ENCODE data around the gene CIDEB. TPM values are rescaled to one million over a fixed set of nuclear protein-coding genes. Genes with fewer than 3 reads are reported as not detected.

Gene CIDEB
- total RNA-seq, 1 experiment from 2014 or later: 0.18 TPM

GRCh38 chr14:24315807-24316596 is 8.2 kb upstream of the CIDEB start:
- in situ Hi-C loops (cut with HindIII; ENCODE audit: low pct_unique_long_range_greater_than_20kb, low sequenced_read_pairs): no loop called here
- no TSS peak for BruUV-seq (replicated peaks)
- Histone ChIP-seq H3K4me1 (ENCODE audit: control insufficient read depth, insufficient read depth, low read length) (no peaks in the 10 kb centered on the region), H3K36me3 (ENCODE audit: control insufficient read depth, insufficient read depth, low read length) (no peaks in the 10 kb centered on the region), H3K9me3 (ENCODE audit: control insufficient read depth, insufficient read depth, low read depth, low read length) (no peaks in the 10 kb centered on the region), H3K27me3 (ENCODE audit: control insufficient read depth, insufficient read depth, low read length) (no peaks in the 10 kb centered on the region), H3K27ac (ENCODE audit: low read length) (no peak overlapping the region), H3K4me3 (ENCODE audit: low read depth in 2 of 2, low read length in 2 of 2) (no peak overlapping the region)
- TF ChIP-seq REST (IDR thresholded peaks at IDR 0.05; ENCODE audit: insufficient read depth in 1 of 2, low read depth in 2 of 2, low read length in 1 of 2) (no peak), TCF7L2 (IDR thresholded peaks at IDR 0.05; ENCODE audit: low read depth, low read length) (no peak)
- intact Hi-C loops (cut with micrococcal nuclease; ENCODE audit: unreplicated experiment): no loop called here
- DNase-seq (ENCODE audit: low read depth, low spot score) (no peak), ATAC-seq (peak; percentile 10; the same call in 1 of the 2 replicates)
- ChIA-PET CTCF (no interaction called here), POLR2A (interaction anchor here (0.5 kb wide), 1 partner anchor 87 kb away, joined by 4 read pairs; no protein-coding TSS in a partner anchor)

GRCh38 chr14:24315243-24315806 is 7.5 kb upstream of the CIDEB start:
- TF ChIP-seq TCF7L2 (IDR thresholded peaks at IDR 0.05; ENCODE audit: low read depth, low read length): no peak
- no peak for TF ChIP-seq CTCF (IDR thresholded peaks at IDR 0.05)
- no peak for TF ChIP-seq SIN3A (IDR thresholded peaks at IDR 0.05; ENCODE audit: borderline replicate concordance, insufficient read depth, low read depth, low read length)
- TF ChIP-seq REST (IDR thresholded peaks at IDR 0.05; ENCODE audit: insufficient read depth in 1 of 2, low read depth in 2 of 2, low read length in 1 of 2): no peak
- TF ChIP-seq POLR2AphosphoS5 (IDR thresholded peaks at IDR 0.05; ENCODE audit: low read depth, low read length): no peak
- ChIA-PET POLR2A (interaction anchor here (0.5 kb wide), 1 partner anchor 87 kb away, joined by 4 read pairs; no protein-coding TSS in a partner anchor), CTCF (no interaction called here)
- BruUV-seq (replicated peaks): no TSS peak
- no peaks in the 10 kb centered on the region for H3K36me3 ChIP-seq (ENCODE audit: control insufficient read depth, insufficient read depth, low read length)
- in situ Hi-C loops (cut with HindIII; ENCODE audit: low pct_unique_long_range_greater_than_20kb, low sequenced_read_pairs): no loop called here
- H3K27me3 ChIP-seq (ENCODE audit: control insufficient read depth, insufficient read depth, low read length): no peaks in the 10 kb centered on the region
- no peak overlapping the region for H3K27ac ChIP-seq (ENCODE audit: low read length)
- H3K4me1 ChIP-seq (ENCODE audit: control insufficient read depth, insufficient read depth, low read length): no peaks in the 10 kb centered on the region
- 0 out of 2 replicates have a peak, but pooled peaks have one; percentile 13 for ATAC-seq
- H3K9me3 ChIP-seq (ENCODE audit: control insufficient read depth, insufficient read depth, low read depth, low read length): no peaks in the 10 kb centered on the region
- intact Hi-C loops (cut with micrococcal nuclease; ENCODE audit: unreplicated experiment): no loop called here
- no peak overlapping the region for H3K4me3 ChIP-seq (ENCODE audit: low read depth in 2 of 2, low read length in 2 of 2)
- no peak for DNase-seq (ENCODE audit: low read depth, low spot score)
